H1 (cell line): ENCODE measurements around the gene EXOC2.

Experiments used
- EZH2 ChIP-seq: fragments of 200-600 bp; sonication (generic); IDR thresholded peaks from 2 replicates; pipeline ENCODE4 v1.7.1; 2012; ENCODE audit warnings: low read depth, mild to moderate bottlenecking, moderate library complexity, low read length, inconsistent platforms; ENCODE audit not compliant: severe bottlenecking
- HDAC6 ChIP-seq: IDR thresholded peaks from one replicate; pipeline ENCODE4 v1.7.1; 2012; ENCODE audit warnings: low read depth, mild to moderate bottlenecking, inconsistent platforms, low read length, moderate library complexity
- TCF12 ChIP-seq: IDR thresholded peaks from 2 replicates; pipeline ENCODE4 v1.6.1; 2011; ENCODE audit warnings: low read depth, mild to moderate bottlenecking, low read length
- TF ChIP-seq, protein P1 (sequence below), 3 experiments: IDR thresholded peaks; 1 replicate in 2 of 3; 2 replicates in 1 of 3; pipeline versions ENCODE4 v1.5.1 to v1.6.1; 2011; ENCODE audit warnings: low read length in 3 of 3, mild to moderate bottlenecking in 3 of 3, inconsistent platforms in 2 of 3, low read depth in 1 of 3, moderate library complexity in 1 of 3; ENCODE audit not compliant: insufficient read depth in 1 of 3; ENCODE audit errors: control extremely low read depth in 1 of 3
- TF ChIP-seq, protein P2 (sequence below): IDR thresholded peaks from 2 replicates; pipeline ENCODE4 v1.6.1; 2011; ENCODE audit warnings: low read length, improper control_type of control experiment

DNA sequence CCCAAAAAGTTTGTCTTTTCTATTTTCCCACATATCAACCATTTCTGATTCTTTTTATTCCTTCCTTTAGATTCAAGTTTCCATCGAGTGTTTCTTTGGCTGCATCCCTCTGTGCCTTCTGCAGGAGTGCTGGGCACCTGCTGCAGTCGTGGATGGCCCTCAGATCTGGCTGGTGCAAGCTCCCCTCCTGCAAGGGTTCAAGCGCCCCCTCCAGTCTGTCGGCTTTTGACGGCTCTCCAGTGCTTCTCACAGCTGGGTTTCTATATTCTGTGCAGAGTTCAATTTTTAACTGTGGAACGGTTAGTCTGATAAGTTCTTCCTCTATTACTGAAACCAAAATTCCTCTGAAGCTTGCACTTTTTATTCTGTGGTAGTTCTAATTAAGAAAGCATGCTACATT lies 168.1 kb downstream of the EXOC2 start:
- TF ChIP-seq TCF12 = no peak
- TF ChIP-seq EZH2 = no peak
- TF ChIP-seq, protein P1, sequence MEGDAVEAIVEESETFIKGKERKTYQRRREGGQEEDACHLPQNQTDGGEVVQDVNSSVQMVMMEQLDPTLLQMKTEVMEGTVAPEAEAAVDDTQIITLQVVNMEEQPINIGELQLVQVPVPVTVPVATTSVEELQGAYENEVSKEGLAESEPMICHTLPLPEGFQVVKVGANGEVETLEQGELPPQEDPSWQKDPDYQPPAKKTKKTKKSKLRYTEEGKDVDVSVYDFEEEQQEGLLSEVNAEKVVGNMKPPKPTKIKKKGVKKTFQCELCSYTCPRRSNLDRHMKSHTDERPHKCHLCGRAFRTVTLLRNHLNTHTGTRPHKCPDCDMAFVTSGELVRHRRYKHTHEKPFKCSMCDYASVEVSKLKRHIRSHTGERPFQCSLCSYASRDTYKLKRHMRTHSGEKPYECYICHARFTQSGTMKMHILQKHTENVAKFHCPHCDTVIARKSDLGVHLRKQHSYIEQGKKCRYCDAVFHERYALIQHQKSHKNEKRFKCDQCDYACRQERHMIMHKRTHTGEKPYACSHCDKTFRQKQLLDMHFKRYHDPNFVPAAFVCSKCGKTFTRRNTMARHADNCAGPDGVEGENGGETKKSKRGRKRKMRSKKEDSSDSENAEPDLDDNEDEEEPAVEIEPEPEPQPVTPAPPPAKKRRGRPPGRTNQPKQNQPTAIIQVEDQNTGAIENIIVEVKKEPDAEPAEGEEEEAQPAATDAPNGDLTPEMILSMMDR (IDR thresholded peaks at IDR 0.05; ENCODE audit: control extremely low read depth in 1 of 3, insufficient read depth in 1 of 3, low read depth in 1 of 3, low read length in 3 of 3) = peak; percentile 2 to 36 (median 19); a peak in 3 of 4 replicates
- TF ChIP-seq, protein P2, sequence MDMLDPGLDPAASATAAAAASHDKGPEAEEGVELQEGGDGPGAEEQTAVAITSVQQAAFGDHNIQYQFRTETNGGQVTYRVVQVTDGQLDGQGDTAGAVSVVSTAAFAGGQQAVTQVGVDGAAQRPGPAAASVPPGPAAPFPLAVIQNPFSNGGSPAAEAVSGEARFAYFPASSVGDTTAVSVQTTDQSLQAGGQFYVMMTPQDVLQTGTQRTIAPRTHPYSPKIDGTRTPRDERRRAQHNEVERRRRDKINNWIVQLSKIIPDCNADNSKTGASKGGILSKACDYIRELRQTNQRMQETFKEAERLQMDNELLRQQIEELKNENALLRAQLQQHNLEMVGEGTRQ = no peak
- TF ChIP-seq HDAC6 = no peak
